GM23248 (cell line): ENCODE data around the gene FKBP5. TPM values are rescaled to one million over a fixed set of nuclear protein-coding genes. Genes with fewer than 3 reads are reported as not detected.
"Not testable (repeated sequence)": the region's sequence is repeated elsewhere in the genome, so short reads cannot be mapped to it uniquely, and the experiment has no call there.

ENCODE experiments used
- DNase-seq: peaks from one replicate; pipeline ENCODE4 v3.0.0-alpha.2; 2015
- H2AFZ ChIP-seq: fragments of 200-600 bp; sonication (generic); 2 replicates; pipeline ENCODE4 v1.6.1; 2016; ENCODE audit warnings: antibody characterized with exemption
- H3F3A ChIP-seq: fragments of 200-600 bp; sonication (generic); 2 replicates; pipeline ENCODE4 v1.6.1; 2016; ENCODE audit warnings: mild to moderate bottlenecking, antibody characterized with exemption, mixed run types; ENCODE audit not compliant: insufficient read depth
- H3K27ac ChIP-seq: fragments of 200-600 bp; sonication (generic); 2 replicates; pipeline ENCODE4 v1.5.1; 2016; ENCODE audit warnings: mild to moderate bottlenecking
- H3K27me3 ChIP-seq: fragments of 200-600 bp; sonication (generic); replicated peaks from 2 replicates; pipeline ENCODE4 v1.6.1; 2016; ENCODE audit warnings: mild to moderate bottlenecking; ENCODE audit not compliant: insufficient read depth
- H3K36me3 ChIP-seq: fragments of 200-600 bp; sonication (generic); 2 replicates; pipeline ENCODE4 v1.6.1; 2016; ENCODE audit warnings: low read depth, mild to moderate bottlenecking
- H3K4me1 ChIP-seq: fragments of 200-600 bp; sonication (generic); 2 replicates; pipeline ENCODE4 v1.6.1; 2016; ENCODE audit warnings: mild to moderate bottlenecking; ENCODE audit not compliant: insufficient read depth
- H3K4me2 ChIP-seq: fragments of 200-600 bp; sonication (generic); one replicate; pipeline ENCODE4 v1.6.1; 2016; ENCODE audit warnings: mild to moderate bottlenecking; ENCODE audit not compliant: unreplicated experiment
- H3K4me3 ChIP-seq: fragments of 200-600 bp; sonication (generic); 2 replicates; pipeline ENCODE4 v1.5.1; 2016; ENCODE audit warnings: mild to moderate bottlenecking
- H3K79me2 ChIP-seq: fragments of 200-600 bp; sonication (generic); 2 replicates; pipeline ENCODE4 v1.6.1; 2016; ENCODE audit warnings: mild to moderate bottlenecking; ENCODE audit not compliant: insufficient read depth
- H3K9ac ChIP-seq: fragments of 200-600 bp; sonication (generic); 2 replicates; pipeline ENCODE4 v1.6.1; 2016; ENCODE audit warnings: mild to moderate bottlenecking
- H3K9me2 ChIP-seq: fragments of 200-600 bp; sonication (generic); 2 replicates; pipeline ENCODE4 v1.6.1; 2016; ENCODE audit warnings: mixed run types, mild to moderate bottlenecking, moderate library complexity; ENCODE audit not compliant: insufficient read depth
- H3K9me3 ChIP-seq: fragments of 200-600 bp; sonication (generic); one replicate; pipeline ENCODE4 v1.6.1; 2017; ENCODE audit warnings: low read depth
- H4K20me1 ChIP-seq: fragments of 200-600 bp; sonication (generic); 2 replicates; pipeline ENCODE4 v1.6.0; 2016; ENCODE audit not compliant: insufficient read depth
- EZH2 ChIP-seq: fragments of 200-600 bp; sonication (generic); IDR thresholded peaks from 2 replicates; pipeline ENCODE4 v1.6.1; 2018; ENCODE audit warnings: antibody characterized with exemption, mild to moderate bottlenecking; ENCODE audit not compliant: insufficient read depth, poor library complexity, severe bottlenecking
- EZH2phosphoT487 ChIP-seq: fragments of 200-600 bp; sonication (generic); IDR thresholded peaks from 2 replicates; pipeline ENCODE4 v1.6.1; 2018; ENCODE audit warnings: antibody characterized with exemption, moderate library complexity, mild to moderate bottlenecking, low read depth; ENCODE audit not compliant: insufficient read depth
- WGBS, 2 experiments: methylation state at CpG; one replicate each; pipeline ENCODE4 v1.1.6; 2015 to 2017; ENCODE audit warnings: low lambda C conversion rate in 2 of 2, low coverage in 1 of 2; ENCODE audit errors: missing lambda C conversion rate in 2 of 2; 5-methylcytosine and 5-hydroxymethylcytosine counted together
- in situ Hi-C: fragments of 300-500 bp; cut with MboI; formaldehyde crosslinking; loops from 2 replicates; pipeline ENCODE4 v1.15.0; 2020
- polyA plus RNA-seq: library from polyadenylated mRNA; unstranded; fragments of >200 nt; fragmentation: Nextera tagmentation; extraction: Ambion mirVana; gene quantifications from 2 replicates; pipeline ENCODE4 v1.2.1, GENCODE V29; 2016
- total RNA-seq: library from RNA; depleted of rRNA; stranded (reverse); fragments of >200 nt; shearing (Covaris generic); gene quantifications from 2 replicates; pipeline ENCODE4 v1.2.3, GENCODE V29; 2014

FKBP5 gene
- total and polyA plus RNA-seq, 2 experiments from 2014 or later = 3.6 to 6.3 TPM

- no peak overlapping the region for H3K9ac ChIP-seq
- no peaks in the 10 kb centered on the region for H3K36me3 ChIP-seq
- H2AFZ ChIP-seq = no peak overlapping the region
- H3K4me2 ChIP-seq = no peak overlapping the region
- no peak for DNase-seq
- H4K20me1 ChIP-seq = no peaks in the 10 kb centered on the region
- no peaks in the 10 kb centered on the region for H3K9me3 ChIP-seq
- H3K27ac ChIP-seq = no peak overlapping the region
- no peak overlapping the region for H3K4me3 ChIP-seq
- no peaks in the 10 kb centered on the region for H3F3A ChIP-seq
- in situ Hi-C loops = no loop called here
- TF ChIP-seq EZH2phosphoT487 (no peak), EZH2 (no peak)
- no peaks in the 10 kb centered on the region for H3K27me3 ChIP-seq
- no peaks in the 10 kb centered on the region for H3K79me2 ChIP-seq
- no peaks in the 10 kb centered on the region for H3K4me1 ChIP-seq
- no peaks in the 10 kb centered on the region for H3K9me2 ChIP-seq
- 92 to 93% methylated on average over 7 to 9 of the region's 9 CpGs for WGBS, 2 experiments
Observed at GRCh38 chr6:35576682-35577081, 112.0 kb downstream of the FKBP5 start.

DNA sequence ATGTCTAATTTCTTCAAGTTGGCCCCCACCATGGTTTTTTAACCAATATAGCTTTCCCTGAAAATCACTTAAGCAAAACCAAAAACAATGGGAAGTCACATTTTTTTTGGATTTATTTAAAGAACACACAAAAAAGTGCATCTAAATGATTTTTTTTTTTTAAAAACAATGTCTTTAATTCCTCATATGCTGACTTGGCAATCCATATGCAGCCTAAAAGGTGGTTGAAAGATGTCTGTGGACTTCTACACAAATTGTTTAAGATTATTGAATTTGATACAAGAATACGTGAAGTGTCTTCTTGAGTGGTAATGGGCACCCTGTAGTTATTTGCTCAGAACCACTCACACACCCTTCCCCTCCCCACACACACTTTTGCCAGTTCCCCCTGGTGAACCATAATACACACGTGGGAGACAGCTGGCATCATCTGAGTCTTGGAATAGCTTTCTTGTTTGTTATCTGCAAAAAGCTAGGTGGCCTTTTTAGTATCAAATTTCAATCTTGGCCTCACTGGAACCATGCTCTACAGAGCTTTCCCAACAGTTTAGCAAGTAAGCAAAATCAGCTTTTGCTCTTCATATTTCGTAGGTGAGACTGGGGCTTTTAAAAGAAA is 115.1 kb downstream of the FKBP5 start:
- Histone ChIP-seq H3K27ac (no peak overlapping the region), H4K20me1 (no peaks in the 10 kb centered on the region), H3K79me2 (no peaks in the 10 kb centered on the region), H3K9ac (no peak overlapping the region), H3K4me1 (no peaks in the 10 kb centered on the region), H3K36me3 (no peaks in the 10 kb centered on the region), H3K27me3 (no peaks in the 10 kb centered on the region), H3K9me3 (no peaks in the 10 kb centered on the region), H2AFZ (no peak overlapping the region), H3K9me2 (no peaks in the 10 kb centered on the region), H3K4me2 (no peak overlapping the region), H3F3A (no peaks in the 10 kb centered on the region), H3K4me3 (no peak overlapping the region)
- in situ Hi-C loops = no loop called here
- 68% methylated on average over 3 of the region's 3 CpGs for WGBS, 2 experiments
- no peak for DNase-seq
- no peak for TF ChIP-seq EZH2
- TF ChIP-seq EZH2phosphoT487 = no peak

DNA sequence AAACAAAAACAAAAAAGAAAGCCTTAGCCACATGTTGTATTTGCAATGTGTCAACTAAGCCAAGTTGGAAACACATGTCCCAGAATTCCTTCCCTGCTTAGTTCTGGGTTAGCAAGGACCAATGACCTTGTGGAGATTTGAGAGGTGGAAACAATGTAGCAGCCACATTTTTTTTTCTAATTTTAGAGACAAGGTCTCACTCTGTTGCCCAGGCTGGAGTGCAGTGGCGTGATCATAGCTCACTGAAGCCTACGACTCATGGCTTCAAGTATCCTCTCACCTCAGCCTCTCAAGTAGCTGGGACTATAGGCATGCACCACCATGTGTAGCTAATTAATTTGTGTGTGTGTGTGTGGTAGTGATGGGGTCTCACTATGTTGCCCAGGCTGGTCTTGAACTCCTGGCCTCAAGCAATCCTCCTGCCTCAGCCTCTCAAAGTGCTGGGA is 117.8 kb downstream of the FKBP5 start:
- H3K9me2 ChIP-seq, H3K36me3 ChIP-seq, in situ Hi-C loops, H3K27me3 ChIP-seq, DNase-seq, H3K27ac ChIP-seq, H3K4me3 ChIP-seq, H3K9me3 ChIP-seq, H3K9ac ChIP-seq, H4K20me1 ChIP-seq, H3K79me2 ChIP-seq, H3K4me1 ChIP-seq, H3F3A ChIP-seq, H2AFZ ChIP-seq, H3K4me2 ChIP-seq: not testable (repeated sequence)
- 98 to 100% methylated on average over 2 of the region's 2 CpGs for WGBS, 2 experiments

- Histone ChIP-seq H4K20me1 (no peaks in the 10 kb centered on the region), H3K27ac (no peak overlapping the region), H3K36me3 (no peaks in the 10 kb centered on the region), H3K9me2 (no peaks in the 10 kb centered on the region), H3K4me1 (no peaks in the 10 kb centered on the region), H3K4me3 (no peak overlapping the region), H3K79me2 (no peaks in the 10 kb centered on the region), H3K27me3 (peaks cover 16% of the 10 kb centered on the region), H3K4me2 (no peak overlapping the region), H3K9ac (no peak overlapping the region), H3K9me3 (no peaks in the 10 kb centered on the region), H3F3A (no peaks in the 10 kb centered on the region), H2AFZ (no peak overlapping the region)
- TF ChIP-seq EZH2phosphoT487 (no peak), EZH2 (no peak)
- peak; percentile 30 for DNase-seq
- 34 to 39% methylated on average over 5 of the region's 5 CpGs for WGBS, 2 experiments
- in situ Hi-C loops = no loop called here
Observed at GRCh38 chr6:35569011-35569461, 119.7 kb downstream of the FKBP5 start.

DNA sequence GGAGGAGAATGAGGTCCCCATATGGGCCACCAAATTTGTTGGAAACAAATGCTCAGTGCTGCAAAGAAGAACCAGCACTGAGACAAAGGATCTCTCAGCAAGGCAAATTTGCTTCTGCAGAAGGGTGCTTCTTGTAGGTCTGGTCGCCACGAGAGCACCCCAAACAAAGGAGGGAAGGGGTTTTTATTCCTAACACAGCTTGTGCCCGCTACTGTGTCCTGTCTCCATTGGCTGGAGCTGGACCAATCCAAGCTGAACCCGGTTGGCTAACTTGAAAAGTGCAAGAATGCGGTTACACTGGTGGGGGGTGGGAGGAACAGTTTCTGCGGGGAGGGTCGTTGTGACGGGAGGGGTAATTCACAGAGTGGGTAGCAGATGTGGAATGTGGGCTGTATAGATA is 121.9 kb downstream of the FKBP5 start:
- Histone ChIP-seq H3K36me3 (no peaks in the 10 kb centered on the region), H3K9ac (no peak overlapping the region), H3K4me3 (no peak overlapping the region), H3K4me1 (no peaks in the 10 kb centered on the region), H3K27ac (no peak overlapping the region), H2AFZ (no peak overlapping the region), H3K9me3 (no peaks in the 10 kb centered on the region), H3K79me2 (no peaks in the 10 kb centered on the region), H3K27me3 (peaks cover 28% of the 10 kb centered on the region), H4K20me1 (no peaks in the 10 kb centered on the region), H3K9me2 (no peaks in the 10 kb centered on the region), H3K4me2 (no peak overlapping the region), H3F3A (no peaks in the 10 kb centered on the region)
- no peak for TF ChIP-seq EZH2
- TF ChIP-seq EZH2phosphoT487 = no peak
- WGBS, 2 experiments = 69 to 88% methylated on average over 5 to 8 of the region's 8 CpGs
- in situ Hi-C loops = no loop called here
- no peak for DNase-seq
